K562 (cell line): ENCODE results near the gene ZC3H7B. TPM values are rescaled to one million over a fixed set of nuclear protein-coding genes. Genes with fewer than 3 reads are reported as not detected.
A peak's percentile ranks its signal among the peaks of the same experiment; 100 is the strongest.

Experiments used
- CBX8 ChIP-seq: fragments of 200-600 bp; sonication (generic); IDR thresholded peaks from 2 replicates; pipeline ENCODE4 v1.6.1; 2012; ENCODE audit warnings: borderline replicate concordance, mixed run types, low read depth, mild to moderate bottlenecking, moderate library complexity, mixed read lengths, low read length, control low read depth, inconsistent platforms; ENCODE audit not compliant: poor library complexity, severe bottlenecking; ENCODE audit errors: extremely low read depth
- HDAC6 ChIP-seq: IDR thresholded peaks from 2 replicates; pipeline ENCODE4 v1.6.1; 2012; ENCODE audit warnings: low read depth, mild to moderate bottlenecking, control low read depth, inconsistent platforms, low read length, moderate library complexity
- HMGN3 ChIP-seq: IDR thresholded peaks from 2 replicates; pipeline ENCODE4 v1.6.1; 2011; ENCODE audit warnings: borderline replicate concordance, low read depth, mild to moderate bottlenecking, mixed read lengths, low read length; ENCODE audit not compliant: insufficient read length; ENCODE audit errors: extremely low read depth
- JUND ChIP-seq, 2 experiments: IDR thresholded peaks; 2 replicates in 1 of 2; 3 replicates in 1 of 2; pipeline ENCODE4 v1.6.1; 2011; ENCODE audit warnings: borderline replicate concordance in 2 of 2, low read depth in 2 of 2, low read length in 2 of 2, improper control_type of control experiment in 1 of 2, missing biosample characterization in 1 of 2, missing genetic modification characterization in 1 of 2, missing genetic modification reagents in 1 of 2
- L3MBTL2 ChIP-seq: fragments of 450-650 bp; IDR thresholded peaks from 2 replicates; pipeline ENCODE4 v1.6.1; 2016; ENCODE audit warnings: mild to moderate bottlenecking, moderate library complexity
- MYBL2 ChIP-seq, 2 experiments: fragments of 450-650 bp in 1 of 2; sonication (generic) in 1 of 2; formaldehyde crosslinking in 1 of 2; IDR thresholded peaks; 2 replicates each; pipeline versions ENCODE4 v1.6.1 to v1.8.1; 2017 to 2022; ENCODE audit warnings: borderline replicate concordance in 1 of 2, inconsistent platforms in 1 of 2, low read depth in 1 of 2, mild to moderate bottlenecking in 1 of 2, missing genetic modification reagents in 1 of 2, moderate library complexity in 1 of 2
- NEUROD1 ChIP-seq: fragments of 150-350 bp; IDR thresholded peaks from 2 replicates; pipeline ENCODE4 v1.6.1; 2014; ENCODE audit warnings: borderline replicate concordance, low read length, low read depth; ENCODE audit not compliant: partially characterized antibody
- NKRF ChIP-seq: fragments of 450-650 bp; IDR thresholded peaks from 2 replicates; pipeline ENCODE4 v1.6.1; 2016; ENCODE audit warnings: borderline replicate concordance
- RBBP5 ChIP-seq: fragments of 200-600 bp; sonication (generic); IDR thresholded peaks from 2 replicates; pipeline ENCODE4 v1.6.1; 2012; ENCODE audit warnings: borderline replicate concordance, mild to moderate bottlenecking, low read length, control low read depth, inconsistent platforms; ENCODE audit not compliant: insufficient read depth, poor library complexity, severe bottlenecking
- polyA plus RNA-seq, 8 experiments: library from polyadenylated mRNA; depleted of rRNA in 4 of 8; stranded (reverse) in 5 of 8; unstranded in 3 of 8; fragments of >200 nt; fragmentation: Nextera tagmentation in 2 of 8; fragmentation: Illumina TruSeq in 1 of 8; extraction: Ambion mirVana in 2 of 8; extraction: Trizol in 1 of 8; gene quantifications; 2 replicates each; pipeline versions ENCODE4 v1.2.1 to v1.2.3, GENCODE V29; 2011 to 2014; ENCODE audit warnings: inconsistent platforms in 1 of 8, missing spikeins in 1 of 8
- total RNA-seq, 7 experiments: library from RNA; depleted of rRNA in 6 of 7; stranded (reverse); fragments of >200 nt in 6 of 7; fragmentation: Illumina TruSeq in 2 of 7; extraction: Trizol in 2 of 7; gene quantifications; 2 replicates each; pipeline versions ENCODE4 v1.2.1 to v1.2.3, GENCODE V29; 2011 to 2021; ENCODE audit warnings: low replicate concordance in 1 of 7
- TF ChIP-seq, protein P1 (sequence below), 2 experiments: fragments of 450-650 bp; IDR thresholded peaks; 2 replicates each; pipeline ENCODE4 v1.6.1; 2018; ENCODE audit warnings: mild to moderate bottlenecking in 2 of 2, low read depth in 1 of 2; ENCODE audit not compliant: partially characterized antibody in 2 of 2
- TF ChIP-seq, protein P2 (sequence below): sonication (generic); formaldehyde crosslinking; IDR thresholded peaks from 2 replicates; pipeline ENCODE4 v1.8.0; 2023; ENCODE audit warnings: missing genetic modification reagents, mild to moderate bottlenecking, borderline replicate concordance

Gene ZC3H7B
- total and polyA plus RNA-seq, 9 of the 15 experiments (the other 6 are each of a cell fraction or from before 2014, with no cell fraction given): 0.07 to 49.8 (median 26.8) TPM

- TF ChIP-seq HDAC6: no peak
- TF ChIP-seq L3MBTL2: peak; percentile 85
- no peak for TF ChIP-seq CBX8
- peak; percentile 59 for TF ChIP-seq RBBP5
- TF ChIP-seq, protein P1, sequence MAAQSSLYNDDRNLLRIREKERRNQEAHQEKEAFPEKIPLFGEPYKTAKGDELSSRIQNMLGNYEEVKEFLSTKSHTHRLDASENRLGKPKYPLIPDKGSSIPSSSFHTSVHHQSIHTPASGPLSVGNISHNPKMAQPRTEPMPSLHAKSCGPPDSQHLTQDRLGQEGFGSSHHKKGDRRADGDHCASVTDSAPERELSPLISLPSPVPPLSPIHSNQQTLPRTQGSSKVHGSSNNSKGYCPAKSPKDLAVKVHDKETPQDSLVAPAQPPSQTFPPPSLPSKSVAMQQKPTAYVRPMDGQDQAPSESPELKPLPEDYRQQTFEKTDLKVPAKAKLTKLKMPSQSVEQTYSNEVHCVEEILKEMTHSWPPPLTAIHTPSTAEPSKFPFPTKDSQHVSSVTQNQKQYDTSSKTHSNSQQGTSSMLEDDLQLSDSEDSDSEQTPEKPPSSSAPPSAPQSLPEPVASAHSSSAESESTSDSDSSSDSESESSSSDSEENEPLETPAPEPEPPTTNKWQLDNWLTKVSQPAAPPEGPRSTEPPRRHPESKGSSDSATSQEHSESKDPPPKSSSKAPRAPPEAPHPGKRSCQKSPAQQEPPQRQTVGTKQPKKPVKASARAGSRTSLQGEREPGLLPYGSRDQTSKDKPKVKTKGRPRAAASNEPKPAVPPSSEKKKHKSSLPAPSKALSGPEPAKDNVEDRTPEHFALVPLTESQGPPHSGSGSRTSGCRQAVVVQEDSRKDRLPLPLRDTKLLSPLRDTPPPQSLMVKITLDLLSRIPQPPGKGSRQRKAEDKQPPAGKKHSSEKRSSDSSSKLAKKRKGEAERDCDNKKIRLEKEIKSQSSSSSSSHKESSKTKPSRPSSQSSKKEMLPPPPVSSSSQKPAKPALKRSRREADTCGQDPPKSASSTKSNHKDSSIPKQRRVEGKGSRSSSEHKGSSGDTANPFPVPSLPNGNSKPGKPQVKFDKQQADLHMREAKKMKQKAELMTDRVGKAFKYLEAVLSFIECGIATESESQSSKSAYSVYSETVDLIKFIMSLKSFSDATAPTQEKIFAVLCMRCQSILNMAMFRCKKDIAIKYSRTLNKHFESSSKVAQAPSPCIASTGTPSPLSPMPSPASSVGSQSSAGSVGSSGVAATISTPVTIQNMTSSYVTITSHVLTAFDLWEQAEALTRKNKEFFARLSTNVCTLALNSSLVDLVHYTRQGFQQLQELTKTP (IDR thresholded peaks at IDR 0.05; ENCODE audit: low read depth in 1 of 2, partially characterized antibody in 2 of 2): peak in 1 of 2 experiments; percentile 98
- peak; percentile 92 for TF ChIP-seq NKRF
- TF ChIP-seq, protein P2, sequence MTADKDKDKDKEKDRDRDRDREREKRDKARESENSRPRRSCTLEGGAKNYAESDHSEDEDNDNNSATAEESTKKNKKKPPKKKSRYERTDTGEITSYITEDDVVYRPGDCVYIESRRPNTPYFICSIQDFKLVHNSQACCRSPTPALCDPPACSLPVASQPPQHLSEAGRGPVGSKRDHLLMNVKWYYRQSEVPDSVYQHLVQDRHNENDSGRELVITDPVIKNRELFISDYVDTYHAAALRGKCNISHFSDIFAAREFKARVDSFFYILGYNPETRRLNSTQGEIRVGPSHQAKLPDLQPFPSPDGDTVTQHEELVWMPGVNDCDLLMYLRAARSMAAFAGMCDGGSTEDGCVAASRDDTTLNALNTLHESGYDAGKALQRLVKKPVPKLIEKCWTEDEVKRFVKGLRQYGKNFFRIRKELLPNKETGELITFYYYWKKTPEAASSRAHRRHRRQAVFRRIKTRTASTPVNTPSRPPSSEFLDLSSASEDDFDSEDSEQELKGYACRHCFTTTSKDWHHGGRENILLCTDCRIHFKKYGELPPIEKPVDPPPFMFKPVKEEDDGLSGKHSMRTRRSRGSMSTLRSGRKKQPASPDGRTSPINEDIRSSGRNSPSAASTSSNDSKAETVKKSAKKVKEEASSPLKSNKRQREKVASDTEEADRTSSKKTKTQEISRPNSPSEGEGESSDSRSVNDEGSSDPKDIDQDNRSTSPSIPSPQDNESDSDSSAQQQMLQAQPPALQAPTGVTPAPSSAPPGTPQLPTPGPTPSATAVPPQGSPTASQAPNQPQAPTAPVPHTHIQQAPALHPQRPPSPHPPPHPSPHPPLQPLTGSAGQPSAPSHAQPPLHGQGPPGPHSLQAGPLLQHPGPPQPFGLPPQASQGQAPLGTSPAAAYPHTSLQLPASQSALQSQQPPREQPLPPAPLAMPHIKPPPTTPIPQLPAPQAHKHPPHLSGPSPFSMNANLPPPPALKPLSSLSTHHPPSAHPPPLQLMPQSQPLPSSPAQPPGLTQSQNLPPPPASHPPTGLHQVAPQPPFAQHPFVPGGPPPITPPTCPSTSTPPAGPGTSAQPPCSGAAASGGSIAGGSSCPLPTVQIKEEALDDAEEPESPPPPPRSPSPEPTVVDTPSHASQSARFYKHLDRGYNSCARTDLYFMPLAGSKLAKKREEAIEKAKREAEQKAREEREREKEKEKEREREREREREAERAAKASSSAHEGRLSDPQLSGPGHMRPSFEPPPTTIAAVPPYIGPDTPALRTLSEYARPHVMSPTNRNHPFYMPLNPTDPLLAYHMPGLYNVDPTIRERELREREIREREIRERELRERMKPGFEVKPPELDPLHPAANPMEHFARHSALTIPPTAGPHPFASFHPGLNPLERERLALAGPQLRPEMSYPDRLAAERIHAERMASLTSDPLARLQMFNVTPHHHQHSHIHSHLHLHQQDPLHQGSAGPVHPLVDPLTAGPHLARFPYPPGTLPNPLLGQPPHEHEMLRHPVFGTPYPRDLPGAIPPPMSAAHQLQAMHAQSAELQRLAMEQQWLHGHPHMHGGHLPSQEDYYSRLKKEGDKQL (CRISPR knock-in tag): no peak
- TF ChIP-seq JUND (IDR thresholded peaks at IDR 0.05; ENCODE audit: borderline replicate concordance, low read depth, low read length): peak; percentile 35; the same call in 1 of the 2 replicates
- TF ChIP-seq JUND (tag; IDR thresholded peaks at IDR 0.05; ENCODE audit: borderline replicate concordance, low read depth, low read length): no peak; the same call in 2 of the 3 replicates
- peak; percentile 98 for TF ChIP-seq MYBL2 (IDR thresholded peaks at IDR 0.05; ENCODE audit: low read depth)
- peak; percentile 35; the same call in 1 of the 2 replicates for TF ChIP-seq MYBL2 (CRISPR knock-in tag; IDR thresholded peaks at IDR 0.05; ENCODE audit: borderline replicate concordance)
- TF ChIP-seq HMGN3: peak; percentile 76
- TF ChIP-seq NEUROD1: peak; percentile 9
Observed at GRCh38 chr22:41285820-41286638, 15.3 kb upstream of the ZC3H7B start, which contains the start of gene RANGAP1 (continued).
